Ovary (tissue), 3 donors: Measurements from ENCODE around the gene ARAP1.

Experiments
- CTCF ChIP-seq, 3 donors: fragments of 450-650 bp in 2 of 3; fragments of 200-600 bp in 1 of 3; IDR thresholded peaks; one replicate each; pipeline versions ENCODE4 v1.5.1 to v1.8.0; 2016 to 2022; ENCODE audit warnings: antibody characterized with exemption in 3 of 3, mild to moderate bottlenecking in 1 of 3
- EP300 ChIP-seq: sonication (generic); formaldehyde crosslinking; IDR thresholded peaks from one replicate; pipeline ENCODE4 v1.6.1; 2017; ENCODE audit warnings: antibody characterized with exemption
- POLR2A ChIP-seq: fragments of 450-650 bp; IDR thresholded peaks from one replicate; pipeline ENCODE4 v1.6.1; 2017; ENCODE audit warnings: antibody characterized with exemption, mild to moderate bottlenecking, moderate library complexity
- donor health status: DM: no; HTN: no; CAD: no.

- TF ChIP-seq CTCF (IDR thresholded peaks at IDR 0.05) (no peak), POLR2A (no peak), EP300 (no peak)
Measured at GRCh38 chr11:72759468-72759985, 7.3 kb upstream of the ARAP1 start.
